ENCODE data around the gene MUC20.
"Not testable (repeated sequence)": the region's sequence is repeated elsewhere in the genome, so short reads cannot be mapped to it uniquely, and the experiment has no call there.

Gene MUC20

GRCh38 chr3:195714380-195715011 lies 6.3 kb upstream of the MUC20 start:
- TF ChIP-seq ZNF274 (IDR thresholded peaks at IDR 0.05; ENCODE audit: low read depth, low read length), result no peak

GRCh38 chr3:195715134-195715533 lies 5.6 kb upstream of the MUC20 start:
- no peak overlapping the region for H3K4me3 ChIP-seq (ENCODE audit: low read length)
- TF ChIP-seq ZNF274 (IDR thresholded peaks at IDR 0.05; ENCODE audit: low read depth, low read length), result no peak

More at GRCh38 chr3:195714380-195715011, 6.3 kb upstream of the MUC20 start:
- no peak overlapping the region for H3K4me3 ChIP-seq (ENCODE audit: low read length)

GRCh38 chr3:195715583-195716266 lies 5.1 kb upstream of the MUC20 start:
- no peak for TF ChIP-seq ZNF274 (IDR thresholded peaks at IDR 0.05; ENCODE audit: low read depth, low read length)
- H3K4me3 ChIP-seq (ENCODE audit: low read length), result no peak overlapping the region

- H3K4me3 ChIP-seq (ENCODE audit: low read length), result no peak overlapping the region
- no peak for TF ChIP-seq ZNF274 (IDR thresholded peaks at IDR 0.05; ENCODE audit: low read depth, low read length)
Observed at GRCh38 chr3:195717416-195717815, 3.4 kb upstream of the MUC20 start.

- no peak for TF ChIP-seq ZNF274 (IDR thresholded peaks at IDR 0.05; ENCODE audit: low read depth, low read length)
- no peak overlapping the region for H3K4me3 ChIP-seq (ENCODE audit: low read length)
Observed at GRCh38 chr3:195717852-195718476, 2.8 kb upstream of the MUC20 start.

- no peak overlapping the region for H3K4me3 ChIP-seq (ENCODE audit: low read length)
- TF ChIP-seq ZNF274 (IDR thresholded peaks at IDR 0.05; ENCODE audit: low read depth, low read length), result no peak
Observed at GRCh38 chr3:195718477-195718984, 2.2 kb upstream of the MUC20 start.

GRCh38 chr3:195719514-195720254 lies 1.1 kb upstream of the MUC20 start:
- not testable (repeated sequence) for H3K4me3 ChIP-seq (ENCODE audit: low read length)

- not testable (repeated sequence) for H3K4me3 ChIP-seq (ENCODE audit: low read length)
Observed at GRCh38 chr3:195722139-195722995, 1.6 kb downstream of the MUC20 start.

- not testable (repeated sequence) for H3K4me3 ChIP-seq (ENCODE audit: low read length)
Observed at GRCh38 chr3:195722996-195723345, 2.2 kb downstream of the MUC20 start.

- not testable (repeated sequence) for H3K4me3 ChIP-seq (ENCODE audit: low read length)
Observed at GRCh38 chr3:195724363-195724762, 3.6 kb downstream of the MUC20 start.

GRCh38 chr3:195725916-195726740 lies 5.3 kb downstream of the MUC20 start:
- H3K4me3 ChIP-seq (ENCODE audit: low read length), result not testable (repeated sequence)

- TF ChIP-seq ZNF274 (IDR thresholded peaks at IDR 0.05; ENCODE audit: low read depth, low read length), result no peak
- no peak overlapping the region for H3K4me3 ChIP-seq (ENCODE audit: low read length)
Observed at GRCh38 chr3:195727606-195728195, 6.9 kb downstream of the MUC20 start.

- H3K4me3 ChIP-seq (ENCODE audit: low read length), result not testable (repeated sequence)
Observed at GRCh38 chr3:195728789-195729188, 8.0 kb downstream of the MUC20 start.
